Omental fat pad (tissue), 4 donors: ENCODE results near the gene ANKH. TPM values are rescaled to one million over a fixed set of nuclear protein-coding genes. Genes with fewer than 3 reads are reported as not detected.

Experiments
- ATAC-seq: fragments of 150-250 bp; one replicate; pipeline ENCODE4 v1.9.1; 2016; ENCODE audit warnings: mild to moderate bottlenecking, moderate library complexity; ENCODE audit not compliant: low FRiP score
- DNase-seq: peaks from one replicate; pipeline ENCODE4 v3.0.0-alpha.2; 2019; ENCODE audit warnings: low spot score
- CTCF ChIP-seq, 3 donors: fragments of 450-650 bp; IDR thresholded peaks; one replicate each; pipeline ENCODE4 v1.5.1; 2016 to 2017; ENCODE audit warnings: antibody characterized with exemption in 3 of 3, mild to moderate bottlenecking in 3 of 3, moderate library complexity in 2 of 3
- total RNA-seq, 4 donors: library from RNA; depleted of rRNA; stranded (reverse); fragments of >200 nt; gene quantifications; one replicate each; pipeline ENCODE4 v1.1.0, GENCODE V29; 2016

Gene ANKH
- total RNA-seq, 4 donors from 2014 or later: 37.4 to 74.3 (median 39.2) TPM

- no peak for DNase-seq
- no peak for TF ChIP-seq CTCF (IDR thresholded peaks at IDR 0.05)
- ATAC-seq: no peak
Measured at GRCh38 chr5:14715481-14715880, 156.1 kb downstream of the ANKH start.

GRCh38 chr5:14714706-14715105 is 156.9 kb downstream of the ANKH start:
- ATAC-seq: no peak
- TF ChIP-seq CTCF (IDR thresholded peaks at IDR 0.05): no peak
- no peak for DNase-seq

GRCh38 chr5:14713476-14714390 is 157.8 kb downstream of the ANKH start:
- ATAC-seq (no peak), DNase-seq (no peak)

GRCh38 chr5:14712666-14713065 is 158.9 kb downstream of the ANKH start:
- ATAC-seq (no peak), DNase-seq (no peak)
- TF ChIP-seq CTCF (IDR thresholded peaks at IDR 0.05): no peak

More at GRCh38 chr5:14713476-14714390, 157.8 kb downstream of the ANKH start:
- no peak for TF ChIP-seq CTCF (IDR thresholded peaks at IDR 0.05)

- no peak for TF ChIP-seq CTCF (IDR thresholded peaks at IDR 0.05)
- ATAC-seq: no peak
- DNase-seq: no peak
Measured at GRCh38 chr5:14712131-14712530, 159.4 kb downstream of the ANKH start.

- TF ChIP-seq CTCF (IDR thresholded peaks at IDR 0.05): no peak
- ATAC-seq (no peak), DNase-seq (no peak)
Measured at GRCh38 chr5:14710313-14710994, 161.1 kb downstream of the ANKH start.
